Measurements from ENCODE around the gene ZNF521. TPM values are rescaled to one million over a fixed set of nuclear protein-coding genes. Genes with fewer than 3 reads are reported as not detected.

ZNF521 gene
- polyA plus RNA-seq, 3 donors, result 0.07 to 0.20 TPM; not detected in 1

DNA sequence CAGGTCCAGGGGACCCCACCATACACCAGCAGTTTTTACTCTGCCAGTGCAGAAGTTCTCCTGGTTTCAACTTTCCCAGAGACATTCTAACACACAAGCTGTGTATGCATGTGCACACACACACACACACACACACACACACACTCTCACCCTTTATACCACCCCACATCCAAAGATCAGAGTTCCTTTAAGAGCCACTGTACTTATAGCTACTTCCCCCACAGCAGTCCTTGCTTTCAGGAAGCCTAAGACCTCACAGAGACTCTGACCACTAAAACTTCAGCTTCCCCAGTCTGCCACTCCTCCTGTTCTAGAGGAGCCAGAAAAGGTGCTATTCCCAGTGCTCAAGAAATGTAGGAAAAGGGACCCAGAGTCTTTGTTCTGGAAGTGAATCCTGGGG is 107.8 kb downstream of the ZNF521 start:
- intact Hi-C loops (cut with micrococcal nuclease), result no loop called here
- Histone ChIP-seq H3K36me3 (replicated peaks in 1 of 2; ENCODE audit: control insufficient read depth in 1 of 2, insufficient read depth in 2 of 2, low read length in 2 of 2) (no peaks in the 10 kb centered on the region), H3K4me2 (replicated peaks; ENCODE audit: extremely low read depth, low read length, poor library complexity, severe bottlenecking) (no peak overlapping the region), H3K79me2 (ENCODE audit: insufficient read depth, low read length) (no peaks in the 10 kb centered on the region), H4K20me1 (ENCODE audit: insufficient read depth, low read length) (no peaks in the 10 kb centered on the region), H3K9ac (ENCODE audit: insufficient read depth, low read length, poor library complexity, severe bottlenecking) (no peak overlapping the region), H3K4me1 (ENCODE audit: control insufficient read depth in 1 of 2, insufficient read depth in 2 of 2, low read length in 2 of 2) (peaks cover 8 to 9% of the 10 kb centered on the region in 2 donors), H3K4me3 (replicated peaks in 1 of 3; ENCODE audit: low read depth in 2 of 3, low read length in 3 of 3) (no peak overlapping the region), H3K27ac (ENCODE audit: low read depth in 1 of 2, low read length in 2 of 2) (no peak overlapping the region), H3K27me3 (ENCODE audit: control insufficient read depth in 2 of 2, insufficient read depth in 2 of 2, low read length in 2 of 2) (no peaks in the 10 kb centered on the region), H3K9me3 (replicated peaks in 1 of 2; ENCODE audit: control insufficient read depth in 1 of 2, insufficient read depth in 1 of 2, low read length in 2 of 2) (no peaks in the 10 kb centered on the region), H2AFZ (ENCODE audit: insufficient read depth, low read depth, low read length, poor library complexity, severe bottlenecking) (no peak overlapping the region)
- Mint-ChIP-seq H3K9me3 (no peaks in the 10 kb centered on the region), H3K27me3 (ENCODE audit: low read depth in 3 of 3) (no peaks in the 10 kb centered on the region), H3K4me3 (no peak overlapping the region), H3K4me1 (peaks cover 7% of the 10 kb centered on the region), H3K36me3 (no peaks in the 10 kb centered on the region), H3K27ac (no peak overlapping the region)
- DNase-seq, result no peak
- TF ChIP-seq, protein P1, sequence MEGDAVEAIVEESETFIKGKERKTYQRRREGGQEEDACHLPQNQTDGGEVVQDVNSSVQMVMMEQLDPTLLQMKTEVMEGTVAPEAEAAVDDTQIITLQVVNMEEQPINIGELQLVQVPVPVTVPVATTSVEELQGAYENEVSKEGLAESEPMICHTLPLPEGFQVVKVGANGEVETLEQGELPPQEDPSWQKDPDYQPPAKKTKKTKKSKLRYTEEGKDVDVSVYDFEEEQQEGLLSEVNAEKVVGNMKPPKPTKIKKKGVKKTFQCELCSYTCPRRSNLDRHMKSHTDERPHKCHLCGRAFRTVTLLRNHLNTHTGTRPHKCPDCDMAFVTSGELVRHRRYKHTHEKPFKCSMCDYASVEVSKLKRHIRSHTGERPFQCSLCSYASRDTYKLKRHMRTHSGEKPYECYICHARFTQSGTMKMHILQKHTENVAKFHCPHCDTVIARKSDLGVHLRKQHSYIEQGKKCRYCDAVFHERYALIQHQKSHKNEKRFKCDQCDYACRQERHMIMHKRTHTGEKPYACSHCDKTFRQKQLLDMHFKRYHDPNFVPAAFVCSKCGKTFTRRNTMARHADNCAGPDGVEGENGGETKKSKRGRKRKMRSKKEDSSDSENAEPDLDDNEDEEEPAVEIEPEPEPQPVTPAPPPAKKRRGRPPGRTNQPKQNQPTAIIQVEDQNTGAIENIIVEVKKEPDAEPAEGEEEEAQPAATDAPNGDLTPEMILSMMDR (IDR thresholded peaks at IDR 0.05), result no peak

- Mint-ChIP-seq H3K27ac (no peak overlapping the region), H3K4me3 (no peak overlapping the region), H3K4me1 (peaks cover 7% of the 10 kb centered on the region), H3K9me3 (no peaks in the 10 kb centered on the region), H3K36me3 (no peaks in the 10 kb centered on the region), H3K27me3 (ENCODE audit: low read depth in 3 of 3) (no peaks in the 10 kb centered on the region)
- Histone ChIP-seq H3K9me3 (replicated peaks in 1 of 2; ENCODE audit: control insufficient read depth in 1 of 2, insufficient read depth in 1 of 2, low read length in 2 of 2) (no peaks in the 10 kb centered on the region), H3K27ac (ENCODE audit: low read depth in 1 of 2, low read length in 2 of 2) (no peak overlapping the region), H3K4me3 (replicated peaks in 1 of 3; ENCODE audit: low read depth in 2 of 3, low read length in 3 of 3) (no peak overlapping the region), H2AFZ (ENCODE audit: insufficient read depth, low read depth, low read length, poor library complexity, severe bottlenecking) (no peak overlapping the region), H3K27me3 (ENCODE audit: control insufficient read depth in 2 of 2, insufficient read depth in 2 of 2, low read length in 2 of 2) (no peaks in the 10 kb centered on the region), H3K4me2 (replicated peaks; ENCODE audit: extremely low read depth, low read length, poor library complexity, severe bottlenecking) (no peak overlapping the region), H4K20me1 (ENCODE audit: insufficient read depth, low read length) (no peaks in the 10 kb centered on the region), H3K36me3 (replicated peaks in 1 of 2; ENCODE audit: control insufficient read depth in 1 of 2, insufficient read depth in 2 of 2, low read length in 2 of 2) (no peaks in the 10 kb centered on the region), H3K79me2 (ENCODE audit: insufficient read depth, low read length) (no peaks in the 10 kb centered on the region), H3K4me1 (ENCODE audit: control insufficient read depth in 1 of 2, insufficient read depth in 2 of 2, low read length in 2 of 2) (peaks cover 11 to 13% of the 10 kb centered on the region in 2 donors), H3K9ac (ENCODE audit: insufficient read depth, low read length, poor library complexity, severe bottlenecking) (no peak overlapping the region)
- intact Hi-C loops (cut with micrococcal nuclease), result no loop called here
- no peak for DNase-seq
- no CpG with 5 or more reads among the region's 1 CpG for WGBS (ENCODE audit: insufficient coverage)
- TF ChIP-seq, protein P1 (IDR thresholded peaks at IDR 0.05), result no peak
These were observed 108.2 kb downstream of the ZNF521 start for GRCh38 chr18:25243754-25244153.

All from CD14-positive monocyte (primary cell).